K562 treated with DMSO at 1 percent for 12 hours (cell line): Measurements from ENCODE around the gene SUMO1. TPM values are rescaled to one million over a fixed set of nuclear protein-coding genes. Genes with fewer than 3 reads are reported as not detected.

Experiments used
- total RNA-seq: library from RNA; unstranded; fragments of 300-600 nt; gene quantifications from 2 replicates; pipeline ENCODE4 v1.2.3, GENCODE V29; 2022; ENCODE audit not compliant: insufficient read depth

Gene SUMO1
- total RNA-seq, result 48.7 and 66.6 TPM in 2 replicates

GRCh38 chr2:202238234-202239197 is at the start of gene SUMO1:
TSS of gene SUMO1 (minus strand) at chr2:202238597. CDS start at chr2:202238451, 146 bp downstream.

DNA sequence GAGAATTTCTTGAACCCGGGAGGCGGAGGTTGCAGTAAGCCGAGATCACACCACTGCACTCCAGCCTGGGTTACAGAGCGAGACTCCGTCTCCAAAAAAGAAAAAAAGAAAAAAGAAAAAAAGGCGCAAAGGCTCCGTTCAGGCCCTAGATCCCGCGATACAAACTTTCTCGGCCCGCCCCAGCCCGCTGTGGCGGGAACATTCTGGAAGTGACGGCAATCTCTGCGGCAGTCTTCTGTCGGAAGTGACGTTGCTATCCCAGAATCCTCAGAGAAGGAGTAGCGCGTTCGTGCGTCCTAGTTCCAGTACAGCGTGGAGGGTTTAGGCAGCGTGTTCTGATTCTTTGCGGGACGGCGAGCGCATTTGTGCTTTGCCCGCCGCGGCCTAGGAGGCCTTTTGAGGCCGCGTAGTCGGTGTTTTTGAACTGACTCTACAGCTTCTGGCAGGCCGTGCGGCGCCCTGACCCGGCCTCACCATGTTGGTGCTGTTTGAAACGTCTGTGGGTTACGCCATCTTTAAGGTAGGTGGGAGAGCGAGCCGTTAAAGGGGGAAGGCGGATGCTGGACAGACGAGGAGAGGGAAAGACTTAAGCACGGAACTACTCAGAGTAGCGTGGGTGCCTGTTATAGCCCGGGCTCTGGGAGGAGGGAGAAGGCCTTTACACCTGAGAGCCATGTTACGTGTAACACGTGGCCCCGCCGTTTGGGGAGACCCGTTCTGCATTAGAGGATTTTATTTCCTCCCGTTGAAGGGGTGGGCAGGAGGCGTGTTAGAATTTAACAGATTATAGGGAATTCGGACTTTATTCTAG is 27.3 kb upstream of the SUMO1 start, which contains the start of gene NOP58:
Gene NOP58 (plus strand): TSS at position 297 of the 811 bp plus-strand sequence. CDS start 179 bp downstream, at position 476.

Other genes starting within 250 kb of the SUMO1 start
- gene FZD7, start 204.7 kb downstream of the SUMO1 start, total RNA-seq, result 3.3 and 6.9 TPM in 2 replicates
- gene KIAA2012, start 165.3 kb downstream of the SUMO1 start, total RNA-seq, result not detected in 2 replicates
- gene NOP58, start 27.2 kb upstream of the SUMO1 start, total RNA-seq, result 34.7 and 61.0 TPM in 2 replicates
- 0.81 and 5.8 TPM in 2 replicates for gene BMPR2, start 137.7 kb upstream of the SUMO1 start, total RNA-seq